HepG2 (cell line): Measurements from ENCODE around the gene NELFCD. TPM values are rescaled to one million over a fixed set of nuclear protein-coding genes. Genes with fewer than 3 reads are reported as not detected.
A peak's percentile ranks its signal among the peaks of the same experiment; 100 is the strongest.

Experiments
- BORCS8-MEF2B ChIP-seq: sonication (generic); formaldehyde crosslinking; IDR thresholded peaks from 2 replicates; pipeline ENCODE4 v1.8.0; 2022; ENCODE audit warnings: mild to moderate bottlenecking, missing genetic modification reagents
- DDIT3 ChIP-seq: sonication (generic); formaldehyde crosslinking; IDR thresholded peaks from 2 replicates; pipeline ENCODE4 v1.4.0; 2020; ENCODE audit warnings: mild to moderate bottlenecking, missing genetic modification reagents
- DRAP1 ChIP-seq: IDR thresholded peaks from 2 replicates; pipeline ENCODE4 v1.6.1; 2016; ENCODE audit warnings: missing genetic modification reagents, missing compliant biosample characterization
- HHEX ChIP-seq: IDR thresholded peaks from 2 replicates; pipeline ENCODE4 v1.6.1; 2016; ENCODE audit warnings: control low read depth
- HNRNPL ChIP-seq: fragments of 200-400 bp; formaldehyde crosslinking; IDR thresholded peaks from 2 replicates; pipeline ENCODE4 v1.6.1; 2017; ENCODE audit warnings: mild to moderate bottlenecking, low read depth, low read length
- MEIS1 ChIP-seq: sonication (generic); formaldehyde crosslinking; IDR thresholded peaks from 2 replicates; pipeline ENCODE4 v1.9.0; 2021; ENCODE audit warnings: mild to moderate bottlenecking, missing genetic modification reagents, moderate library complexity, borderline replicate concordance
- NONO ChIP-seq, 2 experiments: fragments of 450-650 bp in 1 of 2; sonication (generic) in 1 of 2; formaldehyde crosslinking in 1 of 2; IDR thresholded peaks in 1 of 2; conservative IDR thresholded peaks in 1 of 2; 2 replicates each; pipeline versions ENCODE4 v1.6.1 to v1.8.0; 2017 to 2022; ENCODE audit warnings: mild to moderate bottlenecking in 1 of 2, missing genetic modification reagents in 1 of 2, moderate library complexity in 1 of 2
- ONECUT2 ChIP-seq: sonication (generic); formaldehyde crosslinking; IDR thresholded peaks from 2 replicates; pipeline ENCODE4 v1.4.0; 2020; ENCODE audit warnings: missing genetic modification reagents
- SKIL ChIP-seq: sonication (generic); formaldehyde crosslinking; IDR thresholded peaks from 2 replicates; pipeline ENCODE4 v1.8.0; 2022; ENCODE audit warnings: missing genetic modification reagents, mild to moderate bottlenecking, moderate library complexity, borderline replicate concordance
- SNAPC2 ChIP-seq: sonication (generic); formaldehyde crosslinking; IDR thresholded peaks from 2 replicates; pipeline ENCODE4 v1.8.1; 2022; ENCODE audit warnings: mild to moderate bottlenecking, missing genetic modification reagents
- SOX6 ChIP-seq, 2 experiments: fragments of 450-650 bp in 1 of 2; sonication (generic) in 1 of 2; formaldehyde crosslinking in 1 of 2; IDR thresholded peaks; 2 replicates each; pipeline versions ENCODE4 v1.4.0 to v1.6.1; 2017 to 2020; ENCODE audit warnings: antibody characterized with exemption in 1 of 2, mild to moderate bottlenecking in 1 of 2, missing genetic modification reagents in 1 of 2
- ZNF207 ChIP-seq: fragments of 450-650 bp; IDR thresholded peaks from 2 replicates; pipeline ENCODE4 v1.6.1; 2016; ENCODE audit warnings: antibody characterized with exemption, borderline replicate concordance
- ZNF333 ChIP-seq: sonication (generic); formaldehyde crosslinking; IDR thresholded peaks from 2 replicates; pipeline ENCODE4 v1.4.0; 2020; ENCODE audit warnings: mild to moderate bottlenecking, missing genetic modification reagents, borderline replicate concordance
- ZNF33A ChIP-seq: sonication (generic); formaldehyde crosslinking; IDR thresholded peaks from 2 replicates; pipeline ENCODE4 v1.5.1; 2020; ENCODE audit warnings: missing genetic modification reagents, mild to moderate bottlenecking, moderate library complexity, borderline replicate concordance
- ZNF567 ChIP-seq: sonication (generic); formaldehyde crosslinking; IDR thresholded peaks from 2 replicates; pipeline ENCODE4 v1.8.1; 2023; ENCODE audit warnings: mild to moderate bottlenecking, missing genetic modification reagents, borderline replicate concordance
- ZNF569 ChIP-seq: sonication (generic); formaldehyde crosslinking; IDR thresholded peaks from 2 replicates; pipeline ENCODE4 v1.5.0; 2020; ENCODE audit warnings: mild to moderate bottlenecking, missing genetic modification reagents, moderate library complexity, borderline replicate concordance
- ZNF781 ChIP-seq: sonication (generic); formaldehyde crosslinking; IDR thresholded peaks from 2 replicates; pipeline ENCODE4 v1.5.1; 2020; ENCODE audit warnings: borderline replicate concordance, mild to moderate bottlenecking, missing genetic modification reagents; ENCODE audit errors: not compliant biosample characterization
- polyA plus RNA-seq, 8 experiments: library from polyadenylated mRNA; depleted of rRNA in 3 of 8; stranded (reverse) in 7 of 8; unstranded in 1 of 8; fragments of >200 nt; fragmentation: Illumina TruSeq in 4 of 8; extraction: Trizol in 4 of 8; gene quantifications; 2 replicates each; pipeline versions ENCODE4 v1.2.1 to v1.2.3, GENCODE V29; 2011 to 2016; ENCODE audit warnings: low read depth in 4 of 8, missing spikeins in 1 of 8, mixed read lengths in 1 of 8; ENCODE audit not compliant: insufficient read depth in 1 of 8
- total RNA-seq, 5 experiments: library from RNA; depleted of rRNA; stranded (reverse); fragments of >200 nt; fragmentation: Illumina TruSeq; extraction: Trizol; gene quantifications; 2 replicates each; pipeline ENCODE4 v1.2.3, GENCODE V29; 2016; ENCODE audit warnings: low read depth in 1 of 5
- TF ChIP-seq, protein P1 (sequence below): sonication (generic); formaldehyde crosslinking; IDR thresholded peaks from 2 replicates; pipeline ENCODE4 v1.4.0; 2020; ENCODE audit warnings: mild to moderate bottlenecking, missing genetic modification reagents
- TF ChIP-seq, protein P2 (sequence below): sonication (generic); formaldehyde crosslinking; IDR thresholded peaks from 2 replicates; pipeline ENCODE4 v1.5.0; 2020; ENCODE audit warnings: missing genetic modification reagents, mild to moderate bottlenecking, borderline replicate concordance
- TF ChIP-seq, protein P3 (sequence below): sonication (generic); formaldehyde crosslinking; IDR thresholded peaks from 2 replicates; pipeline ENCODE4 v1.4.0; 2020; ENCODE audit warnings: mild to moderate bottlenecking, missing genetic modification reagents

Gene NELFCD
- total and polyA plus RNA-seq, 2 of the 13 experiments (the other 11 are each of a cell fraction or from before 2014, with no cell fraction given) = 159 to 203 TPM

DNA sequence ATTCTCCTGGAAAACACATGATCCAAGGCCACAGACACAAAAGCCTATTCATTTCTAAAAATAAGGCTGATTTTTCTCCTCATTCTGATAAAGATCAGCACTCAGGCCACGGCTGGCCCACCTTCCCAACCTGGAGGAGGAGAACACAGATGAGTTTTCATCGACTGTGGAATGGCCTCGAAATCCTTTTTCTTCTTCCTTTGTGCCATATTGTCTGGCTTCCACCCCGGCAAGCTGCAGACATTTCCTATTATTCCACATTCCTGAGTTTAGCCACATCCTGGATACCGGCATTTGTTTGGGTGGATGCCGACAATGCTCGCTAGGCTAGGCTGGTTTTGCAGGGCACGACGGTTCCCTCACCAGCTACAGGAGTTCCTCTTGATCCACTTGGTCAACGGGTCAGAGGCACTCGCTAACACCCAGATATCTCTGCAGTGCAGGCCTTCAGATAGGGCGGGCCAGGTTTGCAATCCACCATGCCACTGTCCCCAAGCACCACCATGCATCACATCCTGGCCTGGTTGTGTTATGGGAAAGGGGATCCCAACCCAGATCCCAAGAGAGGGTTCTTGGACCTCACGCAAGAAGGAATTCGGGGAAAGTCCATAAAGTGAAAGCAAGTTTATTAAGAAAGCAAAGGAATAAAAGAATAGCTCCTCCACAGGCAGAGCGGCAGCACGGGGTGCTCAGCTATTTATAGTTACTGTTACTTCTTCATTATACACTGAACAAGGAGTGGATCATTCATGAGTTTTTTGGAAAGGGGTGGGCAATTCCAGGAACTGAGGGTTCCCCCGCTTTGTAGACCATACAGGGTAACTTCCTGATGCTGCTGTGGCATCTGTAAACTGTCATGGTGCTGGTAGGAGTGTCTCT lies 30.2 kb downstream of the NELFCD start (continued):
- TF ChIP-seq SKIL (CRISPR knock-in tag) = no peak; the same call in 1 of the 2 replicates
- no peak for TF ChIP-seq BORCS8-MEF2B (CRISPR knock-in tag)
- TF ChIP-seq DDIT3 (CRISPR knock-in tag) = no peak
- TF ChIP-seq, protein P1, sequence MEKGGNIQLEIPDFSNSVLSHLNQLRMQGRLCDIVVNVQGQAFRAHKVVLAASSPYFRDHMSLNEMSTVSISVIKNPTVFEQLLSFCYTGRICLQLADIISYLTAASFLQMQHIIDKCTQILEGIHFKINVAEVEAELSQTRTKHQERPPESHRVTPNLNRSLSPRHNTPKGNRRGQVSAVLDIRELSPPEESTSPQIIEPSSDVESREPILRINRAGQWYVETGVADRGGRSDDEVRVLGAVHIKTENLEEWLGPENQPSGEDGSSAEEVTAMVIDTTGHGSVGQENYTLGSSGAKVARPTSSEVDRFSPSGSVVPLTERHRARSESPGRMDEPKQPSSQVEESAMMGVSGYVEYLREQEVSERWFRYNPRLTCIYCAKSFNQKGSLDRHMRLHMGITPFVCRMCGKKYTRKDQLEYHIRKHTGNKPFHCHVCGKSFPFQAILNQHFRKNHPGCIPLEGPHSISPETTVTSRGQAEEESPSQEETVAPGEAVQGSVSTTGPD (CRISPR knock-in tag) = peak; percentile 85
- no peak for TF ChIP-seq NONO (IDR thresholded peaks at IDR 0.05)
- no peak; the same call in 1 of the 2 replicates for TF ChIP-seq NONO (CRISPR knock-in tag; conservative IDR thresholded peaks at IDR 0.05)
- no peak for TF ChIP-seq ZNF569
- TF ChIP-seq HHEX = no peak
- TF ChIP-seq ZNF207 = no peak
- TF ChIP-seq, protein P2, sequence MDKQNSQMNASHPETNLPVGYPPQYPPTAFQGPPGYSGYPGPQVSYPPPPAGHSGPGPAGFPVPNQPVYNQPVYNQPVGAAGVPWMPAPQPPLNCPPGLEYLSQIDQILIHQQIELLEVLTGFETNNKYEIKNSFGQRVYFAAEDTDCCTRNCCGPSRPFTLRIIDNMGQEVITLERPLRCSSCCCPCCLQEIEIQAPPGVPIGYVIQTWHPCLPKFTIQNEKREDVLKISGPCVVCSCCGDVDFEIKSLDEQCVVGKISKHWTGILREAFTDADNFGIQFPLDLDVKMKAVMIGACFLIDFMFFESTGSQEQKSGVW (CRISPR knock-in tag) = no peak
- TF ChIP-seq HNRNPL = no peak
- no peak for TF ChIP-seq ZNF333 (CRISPR knock-in tag)
- no peak for TF ChIP-seq MEIS1 (CRISPR knock-in tag)
- no peak for TF ChIP-seq ZNF33A (CRISPR knock-in tag)
- no peak for TF ChIP-seq ONECUT2 (CRISPR knock-in tag)
- TF ChIP-seq DRAP1 (CRISPR knock-in tag) = no peak; the same call in 1 of the 2 replicates
- no peak for TF ChIP-seq SOX6 (IDR thresholded peaks at IDR 0.05)
- TF ChIP-seq SOX6 (CRISPR knock-in tag; IDR thresholded peaks at IDR 0.05) = no peak; the same call in 1 of the 2 replicates
- TF ChIP-seq, protein P3, sequence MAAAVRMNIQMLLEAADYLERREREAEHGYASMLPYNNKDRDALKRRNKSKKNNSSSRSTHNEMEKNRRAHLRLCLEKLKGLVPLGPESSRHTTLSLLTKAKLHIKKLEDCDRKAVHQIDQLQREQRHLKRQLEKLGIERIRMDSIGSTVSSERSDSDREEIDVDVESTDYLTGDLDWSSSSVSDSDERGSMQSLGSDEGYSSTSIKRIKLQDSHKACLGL (CRISPR knock-in tag) = 0 out of 2 replicates have a peak, but pooled peaks have one; percentile 41
- no peak for TF ChIP-seq ZNF567 (CRISPR knock-in tag)
- no peak for TF ChIP-seq ZNF781
- TF ChIP-seq SNAPC2 = no peak
